ENCODE measurements around the gene VEZT. TPM values are rescaled to one million over a fixed set of nuclear protein-coding genes. Genes with fewer than 3 reads are reported as not detected.

Gene VEZT
- total and polyA plus RNA-seq, 9 of the 15 experiments (the other 6 are each of a cell fraction or from before 2014, with no cell fraction given), result 16.1 to 61.5 (median 32.6) TPM

DNA sequence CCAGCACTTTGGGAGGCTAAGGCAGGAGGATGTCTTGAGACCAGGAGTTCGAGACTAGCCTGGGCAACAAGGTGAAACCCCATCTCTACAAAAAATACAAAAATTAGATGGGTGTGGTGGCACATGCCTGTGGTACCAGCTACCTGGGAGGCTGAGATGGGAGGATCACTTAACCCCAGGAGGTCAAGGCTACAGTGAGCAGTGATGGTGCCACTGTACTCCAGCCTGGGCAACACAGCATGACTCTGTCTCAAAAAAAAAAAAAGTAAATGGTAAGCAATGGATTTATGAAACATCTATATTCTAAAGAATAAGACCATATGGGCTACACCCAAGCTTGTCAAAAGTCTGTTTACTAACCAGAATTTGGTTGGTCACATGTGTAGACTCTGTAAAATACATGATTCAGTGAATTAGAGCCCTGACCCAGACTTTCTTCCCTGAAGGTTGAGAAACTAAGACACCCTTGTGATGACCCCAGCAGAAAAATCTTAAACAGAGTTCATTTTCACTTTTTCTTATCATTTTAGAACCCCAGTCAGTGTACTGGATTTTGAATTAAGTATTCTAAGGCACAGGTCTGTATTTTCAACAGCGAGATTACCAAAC lies 12.5 kb upstream of the VEZT start:
- no peak for DNase-seq (ENCODE audit: extremely low read depth in 1 of 4, low spot score in 3 of 4)
- in situ Hi-C loops (cut with MboI) (no loop called here), intact Hi-C loops (cut with micrococcal nuclease) (loop anchor here (2.0 kb wide), 1 partner anchor 24 kb away; no protein-coding TSS in a partner anchor)
- Histone ChIP-seq H4K20me1 (replicated peaks; ENCODE audit: control insufficient read depth, insufficient read depth, low read length) (no peaks in the 10 kb centered on the region), H3K4me3 (no peak overlapping the region), H3K4me2 (ENCODE audit: insufficient read depth, low read length) (peak overlapping the region; percentile 84; the same call in 1 of the 2 replicates), H3K36me3 (ENCODE audit: control insufficient read depth, insufficient read depth, low read length) (no peaks in the 10 kb centered on the region; the same call in 2 of the 3 replicates), H3K9me1 (ENCODE audit: control insufficient read depth, insufficient read depth, low read length) (no peaks in the 10 kb centered on the region), H2AFZ (ENCODE audit: low read depth, low read length) (peak overlapping the region; percentile 84), H3K79me2 (ENCODE audit: control insufficient read depth, insufficient read depth, low read length) (peaks cover 54% of the 10 kb centered on the region), H3K4me1 (replicated peaks in 1 of 2; ENCODE audit: control insufficient read depth in 2 of 2, insufficient read depth in 2 of 2, low read length in 2 of 2) (peaks cover 26 to 55% of the 10 kb centered on the region in 2 experiments), H3K9ac (ENCODE audit: insufficient read depth in 1 of 2, low read depth in 2 of 2, low read length in 2 of 2) (peak overlapping the region in 1 of 2 experiments; percentile 81; a peak in 2 of 4 replicates), H3K27ac (ENCODE audit: extremely low read depth, low read depth, low read length) (peak overlapping the region; percentile 94), H3K9me3 (replicated peaks; ENCODE audit: control insufficient read depth, insufficient read depth, low read depth, low read length) (no peaks in the 10 kb centered on the region), H3K27me3 (ENCODE audit: control insufficient read depth in 2 of 2, insufficient read depth in 2 of 2, low read length in 2 of 2) (no peaks in the 10 kb centered on the region)
- no peak for ATAC-seq
- ChIA-PET POLR2A (interaction anchor here (0.7 to 1.2 kb wide), 2 partner anchors 24 to 180 kb away, joined by 4 to 6 read pairs; no protein-coding TSS in a partner anchor), CTCF (ENCODE audit: low intra/inter-chr PET ratio) (no interaction called here)
- TF ChIP-seq ZNF121 (CRISPR knock-in tag; conservative IDR thresholded peaks at IDR 0.05) (peak; percentile 26; the same call in 1 of the 2 replicates), FOXA3 (CRISPR knock-in tag; conservative IDR thresholded peaks at IDR 0.05 in 1 of 2, IDR thresholded peaks at IDR 0.05 in 1 of 2) (0 out of 4 replicates have a peak, but pooled peaks of 1 of the 2 experiments have one; percentile 12), FUS (optimal IDR thresholded peaks at IDR 0.05; ENCODE audit: low read depth, low read length) (no peak)
- TF ChIP-seq, protein P1, sequence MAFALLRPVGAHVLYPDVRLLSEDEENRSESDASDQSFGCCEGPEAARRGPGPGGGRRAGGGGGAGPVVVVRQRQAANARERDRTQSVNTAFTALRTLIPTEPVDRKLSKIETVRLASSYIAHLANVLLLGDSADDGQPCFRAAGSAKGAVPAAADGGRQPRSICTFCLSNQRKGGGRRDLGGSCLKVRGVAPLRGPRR (CRISPR knock-in tag; IDR thresholded peaks at IDR 0.05), result no peak
- no peak for FAIRE-seq
- no TSS peak for BruUV-seq (replicated peaks)
- WGBS (ENCODE audit: insufficient coverage, low coverage, missing lambda C conversion rate), result 75% methylated on average over 2 of the region's 2 CpGs

Data from K562 (cell line).